ENCODE data around the gene ACOT11. TPM values are rescaled to one million over a fixed set of nuclear protein-coding genes. Genes with fewer than 3 reads are reported as not detected.
A peak's percentile ranks its signal among the peaks of the same experiment; 100 is the strongest.

ACOT11 gene
- total and polyA plus RNA-seq, 9 of the 15 experiments (the other 6 are each of a cell fraction or from before 2014, with no cell fraction given): 0.04 to 1.2 (median 0.64) TPM; not detected in 2

DNA sequence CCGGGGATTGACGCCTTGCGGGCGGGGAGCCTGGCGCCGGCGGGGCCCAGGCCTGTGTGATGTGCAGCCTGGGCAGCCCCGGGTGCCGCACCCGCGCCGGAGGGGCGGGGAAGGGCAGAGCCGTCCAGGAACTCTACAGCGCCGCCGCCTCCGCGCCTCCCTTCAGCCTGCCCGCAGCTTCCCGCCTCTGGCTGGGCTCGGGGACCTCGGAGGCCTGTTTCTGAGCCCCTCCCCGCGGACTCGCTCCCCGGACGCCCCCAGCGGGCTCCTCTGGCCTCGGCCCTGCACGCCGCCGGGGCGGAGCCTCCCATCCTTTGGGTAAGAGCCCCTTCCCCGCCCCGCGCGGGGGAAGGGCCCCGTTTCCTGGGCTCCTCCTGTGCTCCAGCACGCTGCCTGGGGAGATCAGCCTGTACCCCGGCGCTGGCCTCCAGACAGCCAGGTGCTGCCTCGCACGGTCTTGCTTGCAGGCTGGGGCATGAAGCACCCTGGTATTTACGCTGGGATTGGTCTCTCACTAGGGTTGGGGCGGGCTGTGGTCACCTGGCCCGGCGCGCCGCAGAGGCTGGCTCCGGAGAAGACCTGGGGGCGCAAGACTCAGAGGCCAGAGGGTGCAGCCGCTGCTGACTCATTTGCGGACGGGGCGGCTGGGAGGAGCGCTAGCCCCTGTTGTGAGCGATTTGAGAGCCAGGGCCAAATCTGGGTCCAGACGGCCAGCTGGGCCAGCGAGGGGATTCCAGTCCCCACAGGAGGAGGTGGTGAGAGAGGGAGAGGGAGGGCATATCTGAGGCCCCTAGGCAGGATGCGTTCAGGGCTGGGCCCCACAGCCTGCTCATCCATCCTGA is 5.7 kb upstream of the ACOT11 start (continued):
- TF ChIP-seq, protein P1, sequence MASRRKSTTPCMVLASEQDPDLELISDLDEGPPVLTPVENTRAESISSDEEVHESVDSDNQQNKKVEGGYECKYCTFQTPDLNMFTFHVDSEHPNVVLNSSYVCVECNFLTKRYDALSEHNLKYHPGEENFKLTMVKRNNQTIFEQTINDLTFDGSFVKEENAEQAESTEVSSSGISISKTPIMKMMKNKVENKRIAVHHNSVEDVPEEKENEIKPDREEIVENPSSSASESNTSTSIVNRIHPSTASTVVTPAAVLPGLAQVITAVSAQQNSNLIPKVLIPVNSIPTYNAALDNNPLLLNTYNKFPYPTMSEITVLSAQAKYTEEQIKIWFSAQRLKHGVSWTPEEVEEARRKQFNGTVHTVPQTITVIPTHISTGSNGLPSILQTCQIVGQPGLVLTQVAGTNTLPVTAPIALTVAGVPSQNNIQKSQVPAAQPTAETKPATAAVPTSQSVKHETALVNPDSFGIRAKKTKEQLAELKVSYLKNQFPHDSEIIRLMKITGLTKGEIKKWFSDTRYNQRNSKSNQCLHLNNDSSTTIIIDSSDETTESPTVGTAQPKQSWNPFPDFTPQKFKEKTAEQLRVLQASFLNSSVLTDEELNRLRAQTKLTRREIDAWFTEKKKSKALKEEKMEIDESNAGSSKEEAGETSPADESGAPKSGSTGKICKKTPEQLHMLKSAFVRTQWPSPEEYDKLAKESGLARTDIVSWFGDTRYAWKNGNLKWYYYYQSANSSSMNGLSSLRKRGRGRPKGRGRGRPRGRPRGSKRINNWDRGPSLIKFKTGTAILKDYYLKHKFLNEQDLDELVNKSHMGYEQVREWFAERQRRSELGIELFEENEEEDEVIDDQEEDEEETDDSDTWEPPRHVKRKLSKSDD (conservative IDR thresholded peaks at IDR 0.05; ENCODE audit: low read length): no peak
- TF ChIP-seq FOXK1 (CRISPR knock-in tag; IDR thresholded peaks at IDR 0.05; ENCODE audit: borderline replicate concordance) (no peak), ASH1L (IDR thresholded peaks at IDR 0.05; ENCODE audit: borderline replicate concordance, low read depth, partially characterized antibody) (no peak), NFXL1 (CRISPR knock-in tag; IDR thresholded peaks at IDR 0.05) (no peak), GABPB1 (CRISPR knock-in tag; IDR thresholded peaks at IDR 0.05) (0 out of 2 replicates have a peak, but pooled peaks have one; percentile 11), POLR2B (IDR thresholded peaks at IDR 0.05; ENCODE audit: low read depth, partially characterized antibody) (no peak), C11orf30 (IDR thresholded peaks at IDR 0.05; ENCODE audit: low read depth) (peak; percentile 43; the same call in 1 of the 2 replicates), CBX1 (IDR thresholded peaks at IDR 0.05; ENCODE audit: low read depth) (peak; percentile 13; the same call in 1 of the 2 replicates), BRD9 (IDR thresholded peaks at IDR 0.05; ENCODE audit: low read depth, partially characterized antibody) (no peak), CBFA2T2 (conservative IDR thresholded peaks at IDR 0.05) (0 out of 2 replicates have a peak, but pooled peaks have one; percentile 23), ZNF76 (CRISPR knock-in tag; IDR thresholded peaks at IDR 0.05; ENCODE audit: borderline replicate concordance) (no peak), CBFB (CRISPR knock-in tag; IDR thresholded peaks at IDR 0.05) (0 out of 2 replicates have a peak, but pooled peaks have one; percentile 38), KDM1A (IDR thresholded peaks at IDR 0.05) (0 out of 4 replicates have a peak, but pooled peaks of 1 of the 2 experiments have one; percentile 15), ZNF589 (CRISPR knock-in tag; IDR thresholded peaks at IDR 0.05; ENCODE audit: low read depth) (peak; percentile 68; the same call in 1 of the 2 replicates), TOE1 (IDR thresholded peaks at IDR 0.05; ENCODE audit: borderline replicate concordance) (no peak), TOE1 (CRISPR knock-in tag; IDR thresholded peaks at IDR 0.05; ENCODE audit: borderline replicate concordance, low read depth) (0 out of 2 replicates have a peak, but pooled peaks have one; percentile 77)
- TF ChIP-seq, protein P2, sequence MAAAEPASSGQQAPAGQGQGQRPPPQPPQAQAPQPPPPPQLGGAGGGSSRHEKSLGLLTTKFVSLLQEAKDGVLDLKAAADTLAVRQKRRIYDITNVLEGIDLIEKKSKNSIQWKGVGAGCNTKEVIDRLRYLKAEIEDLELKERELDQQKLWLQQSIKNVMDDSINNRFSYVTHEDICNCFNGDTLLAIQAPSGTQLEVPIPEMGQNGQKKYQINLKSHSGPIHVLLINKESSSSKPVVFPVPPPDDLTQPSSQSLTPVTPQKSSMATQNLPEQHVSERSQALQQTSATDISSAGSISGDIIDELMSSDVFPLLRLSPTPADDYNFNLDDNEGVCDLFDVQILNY (CRISPR knock-in tag; IDR thresholded peaks at IDR 0.05): peak; percentile 56; the same call in 1 of the 2 replicates
- TF ChIP-seq, protein P3, sequence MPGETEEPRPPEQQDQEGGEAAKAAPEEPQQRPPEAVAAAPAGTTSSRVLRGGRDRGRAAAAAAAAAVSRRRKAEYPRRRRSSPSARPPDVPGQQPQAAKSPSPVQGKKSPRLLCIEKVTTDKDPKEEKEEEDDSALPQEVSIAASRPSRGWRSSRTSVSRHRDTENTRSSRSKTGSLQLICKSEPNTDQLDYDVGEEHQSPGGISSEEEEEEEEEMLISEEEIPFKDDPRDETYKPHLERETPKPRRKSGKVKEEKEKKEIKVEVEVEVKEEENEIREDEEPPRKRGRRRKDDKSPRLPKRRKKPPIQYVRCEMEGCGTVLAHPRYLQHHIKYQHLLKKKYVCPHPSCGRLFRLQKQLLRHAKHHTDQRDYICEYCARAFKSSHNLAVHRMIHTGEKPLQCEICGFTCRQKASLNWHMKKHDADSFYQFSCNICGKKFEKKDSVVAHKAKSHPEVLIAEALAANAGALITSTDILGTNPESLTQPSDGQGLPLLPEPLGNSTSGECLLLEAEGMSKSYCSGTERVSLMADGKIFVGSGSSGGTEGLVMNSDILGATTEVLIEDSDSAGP (CRISPR knock-in tag; IDR thresholded peaks at IDR 0.05): peak; percentile 51; the same call in 1 of the 2 replicates
